ENCODE measurements around the gene JAKMIP2.

The JAKMIP2 gene

GRCh38 chr5:147788023-147788422, 5.5 kb upstream of the JAKMIP2 start:
- H3K36me3 ChIP-seq (ENCODE audit: control insufficient read depth, low read length): no peaks in the 10 kb centered on the region
- H3K4me1 ChIP-seq (ENCODE audit: control insufficient read depth, low read length): peaks cover 14% of the 10 kb centered on the region
- H3K4me3 ChIP-seq (ENCODE audit: low read length): no peak overlapping the region
- no peaks in the 10 kb centered on the region for H3F3A ChIP-seq (ENCODE audit: control insufficient read depth, insufficient read depth)
- H3K9me2 ChIP-seq (replicated peaks; ENCODE audit: control insufficient read depth, low read length): no peaks in the 10 kb centered on the region
- TF ChIP-seq CTCF (IDR thresholded peaks at IDR 0.05; ENCODE audit: low read depth, low read length, poor library complexity, severe bottlenecking) (no peak), EZH2phosphoT487 (IDR thresholded peaks at IDR 0.05; ENCODE audit: borderline replicate concordance, low read length) (no peak)
- H3K4me2 ChIP-seq (ENCODE audit: low read length): no peak overlapping the region
- H4K20me1 ChIP-seq (ENCODE audit: control insufficient read depth, insufficient read depth, low read depth, low read length): no peaks in the 10 kb centered on the region
- H3K27me3 ChIP-seq (ENCODE audit: control insufficient read depth, low read length): no peaks in the 10 kb centered on the region
- no peaks in the 10 kb centered on the region for H3K79me2 ChIP-seq (ENCODE audit: control insufficient read depth, low read length)
- no peaks in the 10 kb centered on the region for H3K9me3 ChIP-seq (ENCODE audit: control insufficient read depth, insufficient read depth, low read length)
- no peak overlapping the region for H3K27ac ChIP-seq (ENCODE audit: low read depth, low read length)

GRCh38 chr5:147786142-147786541, 3.6 kb upstream of the JAKMIP2 start:
- Histone ChIP-seq H3K36me3 (ENCODE audit: control insufficient read depth, low read length) (no peaks in the 10 kb centered on the region; the same call in 1 of the 2 replicates), H3K9me2 (replicated peaks; ENCODE audit: control insufficient read depth, low read length) (no peaks in the 10 kb centered on the region), H3K79me2 (ENCODE audit: control insufficient read depth, low read length) (peaks cover 12% of the 10 kb centered on the region), H4K20me1 (ENCODE audit: control insufficient read depth, insufficient read depth, low read depth, low read length) (no peaks in the 10 kb centered on the region), H3K4me2 (ENCODE audit: low read length) (no peak overlapping the region), H3K9me3 (ENCODE audit: control insufficient read depth, insufficient read depth, low read length) (no peaks in the 10 kb centered on the region), H3K4me3 (ENCODE audit: low read length) (no peak overlapping the region), H3K4me1 (ENCODE audit: control insufficient read depth, low read length) (peaks cover 22% of the 10 kb centered on the region), H3K27me3 (ENCODE audit: control insufficient read depth, low read length) (no peaks in the 10 kb centered on the region), H3K27ac (ENCODE audit: low read depth, low read length) (no peak overlapping the region), H3F3A (ENCODE audit: control insufficient read depth, insufficient read depth) (peaks cover 3% of the 10 kb centered on the region; the same call in 1 of the 2 replicates)
- TF ChIP-seq CTCF (IDR thresholded peaks at IDR 0.05; ENCODE audit: low read depth, low read length, poor library complexity, severe bottlenecking): no peak
- no peak for TF ChIP-seq EZH2phosphoT487 (IDR thresholded peaks at IDR 0.05; ENCODE audit: borderline replicate concordance, low read length)

GRCh38 chr5:147784146-147784987, 1.8 kb upstream of the JAKMIP2 start:
- no peaks in the 10 kb centered on the region for H3K27me3 ChIP-seq (ENCODE audit: control insufficient read depth, low read length)
- H3K9me3 ChIP-seq (ENCODE audit: control insufficient read depth, insufficient read depth, low read length): no peaks in the 10 kb centered on the region
- H4K20me1 ChIP-seq (ENCODE audit: control insufficient read depth, insufficient read depth, low read depth, low read length): no peaks in the 10 kb centered on the region
- H3K4me1 ChIP-seq (ENCODE audit: control insufficient read depth, low read length): peaks cover 40% of the 10 kb centered on the region
- H3K36me3 ChIP-seq (ENCODE audit: control insufficient read depth, low read length): peaks cover 8% of the 10 kb centered on the region; the same call in 1 of the 2 replicates
- H3K4me2 ChIP-seq (ENCODE audit: low read length): no peak overlapping the region
- H3K4me3 ChIP-seq (ENCODE audit: low read length): no peak overlapping the region
- TF ChIP-seq CTCF (IDR thresholded peaks at IDR 0.05; ENCODE audit: low read depth, low read length, poor library complexity, severe bottlenecking): no peak
- no peaks in the 10 kb centered on the region for H3K9me2 ChIP-seq (replicated peaks; ENCODE audit: control insufficient read depth, low read length)
- H3K79me2 ChIP-seq (ENCODE audit: control insufficient read depth, low read length): peaks cover 30% of the 10 kb centered on the region
- peaks cover 3% of the 10 kb centered on the region; the same call in 1 of the 2 replicates for H3F3A ChIP-seq (ENCODE audit: control insufficient read depth, insufficient read depth)
- no peak overlapping the region for H3K27ac ChIP-seq (ENCODE audit: low read depth, low read length)

All from DOHH2 (cell line).